ENCODE data around the gene CHD9NB.
"Not testable (repeated sequence)": the region's sequence is repeated elsewhere in the genome, so short reads cannot be mapped to it uniquely, and the experiment has no call there.

CHD9NB gene

GRCh38 chr16:53056392-53056881 is 3.7 kb upstream of the CHD9NB start:
- peak in 2 of 4 experiments; percentile 22 to 48 for DNase-seq

- peak; percentile 52 to 77 (median 73) for DNase-seq
Observed at GRCh38 chr16:53055541-53056391, 3.1 kb upstream of the CHD9NB start.

- DNase-seq, result peak; percentile 90 to 95 (median 94)
Observed at GRCh38 chr16:53054670-53055485, 2.2 kb upstream of the CHD9NB start, which contains the start of gene CHD9. TSS of gene CHD9 (plus strand) at chr16:53054991. CDS start at chr16:53156090, 101,099 bp downstream.

- DNase-seq, result peak; percentile 23 to 55 (median 45)
Observed at GRCh38 chr16:53053967-53054669, 1.4 kb upstream of the CHD9NB start.

GRCh38 chr16:53051255-53051654 is 1.4 kb downstream of the CHD9NB start:
- DNase-seq, result not testable (repeated sequence)

GRCh38 chr16:53048139-53048915 is 4.4 kb downstream of the CHD9NB start:
- no peak for DNase-seq

- DNase-seq, result not testable (repeated sequence)
Observed at GRCh38 chr16:53047515-53047914, 5.2 kb downstream of the CHD9NB start.

- DNase-seq, result no peak
Observed at GRCh38 chr16:53045341-53046220, 7.1 kb downstream of the CHD9NB start.

- DNase-seq, result no peak
Observed at GRCh38 chr16:53043986-53044601, 8.6 kb downstream of the CHD9NB start.

GRCh38 chr16:53043428-53043831 is 9.3 kb downstream of the CHD9NB start:
- no peak for DNase-seq

- no peak for DNase-seq
Observed at GRCh38 chr16:53042235-53042701, 10.4 kb downstream of the CHD9NB start.

GRCh38 chr16:53041320-53042051 is 11.2 kb downstream of the CHD9NB start:
- DNase-seq, result peak; percentile 10 to 61 (median 46)

GRCh38 chr16:53040788-53041187 is 11.9 kb downstream of the CHD9NB start:
- DNase-seq, result no peak

GRCh38 chr16:53036711-53037110 is 16.0 kb downstream of the CHD9NB start:
- not testable (repeated sequence) for DNase-seq

GRCh38 chr16:53036066-53036465 is 16.6 kb downstream of the CHD9NB start:
- no peak for DNase-seq

- no peak for DNase-seq
Observed at GRCh38 chr16:53035176-53035942, 17.3 kb downstream of the CHD9NB start.

GRCh38 chr16:53034306-53034705 is 18.4 kb downstream of the CHD9NB start:
- no peak for DNase-seq

- DNase-seq, result no peak
Observed at GRCh38 chr16:53031323-53031942, 21.3 kb downstream of the CHD9NB start.

Data from suppressor macrophage (primary cell).